HCT116 (cell line): Measurements from ENCODE around the gene CD74. TPM values are rescaled to one million over a fixed set of nuclear protein-coding genes. Genes with fewer than 3 reads are reported as not detected.

Source experiments
- ATAC-seq: fragments of 200-7000 bp; cut with Tn5 transposase; 2 replicates; pipeline ENCODE4 v1.9.1; 2020; ENCODE audit warnings: mild to moderate bottlenecking, moderate library complexity
- BruUV-seq: library from RNA; stranded (reverse); fragments of 400-500 nt; replicated peaks from 2 replicates; lab custom pipeline; 2021; lab: Mats Ljungman, UMichigan
- CTCF ChIA-PET: fragments of 300-600 bp; sonication (Branson Sonifier 250); formaldehyde crosslinking; loops from one replicate; lab custom pipeline; 2021; ENCODE audit warnings: antibody characterized with exemption; lab: Charles Lee
- POLR2A ChIA-PET: fragments of 300-600, 350-600 bp; sonication (Branson Sonifier 250); formaldehyde crosslinking; loops from one replicate; lab custom pipeline; 2021; ENCODE audit warnings: antibody characterized with exemption; lab: Charles Lee
- RAD21 ChIA-PET, 2 experiments: fragments of 300-600 bp; sonication (Branson Sonifier 250); formaldehyde crosslinking; loops; one replicate each; lab custom pipeline; 2023; ENCODE audit warnings: low total read pairs in 2 of 2; ENCODE audit not compliant: uncharacterized antibody in 2 of 2, unreplicated experiment in 2 of 2, low non-redundant PET in 1 of 2; lab: Charles Lee
- DNase-seq: peaks from one replicate; pipeline ENCODE4 v3.0.0-alpha.2; 2010; ENCODE audit warnings: low read depth, low spot score
- H2AFZ ChIP-seq: fragments of 200-600 bp; shearing (Covaris generic), sonication (generic); 2 replicates; pipeline ENCODE4 v1.6.1; 2017; ENCODE audit warnings: low read depth, mixed run types, mixed read lengths, antibody characterized with exemption, low read length; ENCODE audit not compliant: poor library complexity, severe bottlenecking
- H3K27ac ChIP-seq: 2 replicates; pipeline ENCODE4 v1.5.1; 2012; ENCODE audit warnings: low read depth, low read length
- H3K27me3 ChIP-seq: fragments of 200-600 bp; sonication (generic); 2 replicates; pipeline ENCODE4 v1.6.1; 2016; ENCODE audit warnings: mixed run types, low read length, mixed read lengths; ENCODE audit not compliant: insufficient read depth
- H3K36me3 ChIP-seq, 2 experiments: fragments of 200-500 bp in 1 of 2; fragments of 200-600 bp in 1 of 2; sonication (Bioruptor generic) in 1 of 2; sonication (generic) in 1 of 2; 2 replicates each; pipeline versions ENCODE4 v1.5.1 to v1.6.1; 2014 to 2016; ENCODE audit warnings: low read length in 2 of 2, inconsistent platforms in 1 of 2, mixed read lengths in 1 of 2, mixed run types in 1 of 2; ENCODE audit not compliant: insufficient read depth in 2 of 2, control insufficient read depth in 1 of 2
- H3K4me1 ChIP-seq, 2 experiments: fragments of 200-600 bp in 1 of 2; sonication (generic) in 1 of 2; 2 replicates each; pipeline versions ENCODE4 v1.5.1 to v1.6.1; 2012 to 2017; ENCODE audit warnings: low read length in 2 of 2, inconsistent platforms in 1 of 2, mild to moderate bottlenecking in 1 of 2, mixed read lengths in 1 of 2, mixed run types in 1 of 2, moderate library complexity in 1 of 2; ENCODE audit not compliant: insufficient read depth in 2 of 2, control insufficient read depth in 1 of 2
- H3K4me2 ChIP-seq: fragments of 200-600 bp; sonication (generic); 2 replicates; pipeline ENCODE4 v1.6.1; 2017; ENCODE audit warnings: mixed run types, low read length, mixed read lengths
- H3K4me3 ChIP-seq, 2 experiments: fragments of 200-600 bp in 1 of 2; sonication (generic) in 1 of 2; replicated peaks in 1 of 2; 2 replicates each; pipeline ENCODE4 v1.5.1; 2011 to 2016; ENCODE audit warnings: low read length in 2 of 2, control low read depth in 1 of 2, low read depth in 1 of 2, mild to moderate bottlenecking in 1 of 2, mixed read lengths in 1 of 2, mixed run types in 1 of 2
- H3K79me2 ChIP-seq: fragments of 200-600 bp; sonication (generic); 2 replicates; pipeline ENCODE4 v1.6.1; 2017; ENCODE audit warnings: mild to moderate bottlenecking, mixed run types, low read length, moderate library complexity, mixed read lengths; ENCODE audit not compliant: insufficient read depth
- H3K9ac ChIP-seq: fragments of 200-600 bp; sonication (generic); 2 replicates; pipeline ENCODE4 v1.6.1; 2016; ENCODE audit warnings: low read length, mixed read lengths
- H3K9me2 ChIP-seq: fragments of 200-600 bp; sonication (generic), shearing (Covaris generic); 2 replicates; pipeline ENCODE4 v1.6.1; 2017; ENCODE audit warnings: mixed run types, mild to moderate bottlenecking, moderate library complexity; ENCODE audit not compliant: insufficient read depth
- H3K9me3 ChIP-seq, 2 experiments: fragments of 200-500 bp in 1 of 2; fragments of 200-600 bp in 1 of 2; sonication (Bioruptor generic) in 1 of 2; sonication (generic) in 1 of 2; 2 replicates each; pipeline ENCODE4 v1.6.1; 2014 to 2017; ENCODE audit warnings: low read length in 2 of 2, mixed read lengths in 2 of 2, inconsistent platforms in 1 of 2, low read depth in 1 of 2, mild to moderate bottlenecking in 1 of 2, mixed run types in 1 of 2, moderate library complexity in 1 of 2; ENCODE audit not compliant: control insufficient read depth in 1 of 2, insufficient read depth in 1 of 2
- H4K20me1 ChIP-seq: fragments of 200-600 bp; sonication (generic), shearing (Covaris generic); 2 replicates; pipeline ENCODE4 v1.6.1; 2017; ENCODE audit warnings: mixed run types, mild to moderate bottlenecking, moderate library complexity; ENCODE audit not compliant: insufficient read depth
- CBX3 ChIP-seq: IDR thresholded peaks from 2 replicates; pipeline ENCODE4 v1.6.1; 2012; ENCODE audit warnings: low read depth
- EZH2 ChIP-seq: fragments of 200-600 bp; sonication (generic); IDR thresholded peaks from 2 replicates; pipeline ENCODE4 v1.6.1; 2017; ENCODE audit warnings: antibody characterized with exemption, mixed run types
- EZH2phosphoT487 ChIP-seq: fragments of 200-600 bp; IDR thresholded peaks from 2 replicates; pipeline ENCODE4 v1.6.1; 2018; ENCODE audit warnings: antibody characterized with exemption, borderline replicate concordance
- FOSL1 ChIP-seq: IDR thresholded peaks from 2 replicates; pipeline ENCODE4 v1.6.1; 2012; ENCODE audit warnings: low read depth
- POLR2A ChIP-seq: IDR thresholded peaks from 2 replicates; pipeline ENCODE4 v1.7.0; 2011; ENCODE audit warnings: borderline replicate concordance; ENCODE audit not compliant: insufficient read depth, insufficient read length; ENCODE audit errors: extremely low read depth
- POLR2AphosphoS5 ChIP-seq: IDR thresholded peaks from 2 replicates; pipeline ENCODE4 v1.6.1; 2011; ENCODE audit warnings: mild to moderate bottlenecking, low read depth, low read length, moderate library complexity
- SIN3A ChIP-seq: IDR thresholded peaks from 2 replicates; pipeline ENCODE4 v1.6.1; 2012; ENCODE audit warnings: low read depth
- YY1 ChIP-seq: IDR thresholded peaks from 2 replicates; pipeline ENCODE4 v1.6.1; 2011; ENCODE audit warnings: low read length, low read depth, moderate library complexity, mild to moderate bottlenecking; ENCODE audit not compliant: insufficient replicate concordance; ENCODE audit errors: extremely low read depth
- ZFX ChIP-seq: fragments of 450-650 bp; IDR thresholded peaks from 2 replicates; pipeline ENCODE4 v1.6.1; 2017
- ZNF274 ChIP-seq: fragments of 200-500 bp; sonication (Bioruptor generic); IDR thresholded peaks from 2 replicates; pipeline ENCODE4 v1.6.1; 2014; ENCODE audit warnings: mild to moderate bottlenecking, low read depth, low read length, inconsistent platforms
- intact Hi-C: fragments of 100-400 bp; cut with micrococcal nuclease; formaldehyde crosslinking; loops from 2 replicates; pipeline ENCODE4 v1.10.0; 2022
- total RNA-seq: library from RNA; stranded (reverse); gene quantifications from one replicate; pipeline ENCODE4 v1.2.1, GENCODE V29; 2021; ENCODE audit not compliant: unreplicated experiment
- TF ChIP-seq, protein P1 (sequence below): IDR thresholded peaks from 2 replicates; pipeline ENCODE4 v1.6.1; 2011; ENCODE audit warnings: mild to moderate bottlenecking, low read length, moderate library complexity; ENCODE audit not compliant: insufficient replicate concordance; ENCODE audit errors: extremely low read depth

CD74 gene
- total RNA-seq, 1 experiment from 2014 or later, result 8.9 TPM

DNA sequence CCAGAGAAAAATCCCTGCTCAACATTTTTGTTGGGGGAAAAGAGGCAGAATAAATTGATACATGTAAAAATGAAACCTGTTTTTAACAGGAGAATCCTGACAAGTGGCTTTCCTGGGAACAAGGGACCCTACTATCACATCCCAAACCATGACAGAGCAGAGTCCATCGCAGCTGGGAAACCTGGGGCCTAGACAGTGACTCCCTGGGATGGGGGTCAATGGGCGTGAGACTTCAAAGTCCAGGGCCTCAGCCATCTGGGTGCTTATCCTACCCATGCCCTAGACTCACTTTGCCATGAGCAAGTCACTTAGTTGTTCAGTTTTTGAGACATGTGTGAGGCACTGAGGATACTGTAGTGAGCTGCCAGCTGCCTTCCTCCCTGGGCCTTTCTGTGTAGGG lies 49.5 kb downstream of the CD74 start:
- POLR2A ChIA-PET, result no interaction called here
- no peak overlapping the region for H2AFZ ChIP-seq
- BruUV-seq, result no TSS peak
- H3K9me3 ChIP-seq, result no peaks in the 10 kb centered on the region
- no peak overlapping the region for H3K9ac ChIP-seq
- intact Hi-C loops, result no loop called here
- no peak overlapping the region for H3K27ac ChIP-seq
- no peaks in the 10 kb centered on the region for H4K20me1 ChIP-seq
- H3K9me2 ChIP-seq, result no peaks in the 10 kb centered on the region
- peaks cover 80% of the 10 kb centered on the region for H3K79me2 ChIP-seq
- no peak for DNase-seq
- H3K4me3 ChIP-seq, result no peak overlapping the region
- peaks cover 0 to 9% of the 10 kb centered on the region in 2 experiments; a peak in 1 of 4 replicates for H3K4me1 ChIP-seq
- TF ChIP-seq EZH2phosphoT487, result no peak
- no peak for TF ChIP-seq SIN3A
- TF ChIP-seq POLR2A, result no peak
- TF ChIP-seq, protein P1, sequence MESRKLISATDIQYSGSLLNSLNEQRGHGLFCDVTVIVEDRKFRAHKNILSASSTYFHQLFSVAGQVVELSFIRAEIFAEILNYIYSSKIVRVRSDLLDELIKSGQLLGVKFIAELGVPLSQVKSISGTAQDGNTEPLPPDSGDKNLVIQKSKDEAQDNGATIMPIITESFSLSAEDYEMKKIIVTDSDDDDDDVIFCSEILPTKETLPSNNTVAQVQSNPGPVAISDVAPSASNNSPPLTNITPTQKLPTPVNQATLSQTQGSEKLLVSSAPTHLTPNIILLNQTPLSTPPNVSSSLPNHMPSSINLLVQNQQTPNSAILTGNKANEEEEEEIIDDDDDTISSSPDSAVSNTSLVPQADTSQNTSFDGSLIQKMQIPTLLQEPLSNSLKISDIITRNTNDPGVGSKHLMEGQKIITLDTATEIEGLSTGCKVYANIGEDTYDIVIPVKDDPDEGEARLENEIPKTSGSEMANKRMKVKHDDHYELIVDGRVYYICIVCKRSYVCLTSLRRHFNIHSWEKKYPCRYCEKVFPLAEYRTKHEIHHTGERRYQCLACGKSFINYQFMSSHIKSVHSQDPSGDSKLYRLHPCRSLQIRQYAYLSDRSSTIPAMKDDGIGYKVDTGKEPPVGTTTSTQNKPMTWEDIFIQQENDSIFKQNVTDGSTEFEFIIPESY, result no peak
- TF ChIP-seq CBX3, result no peak
- TF ChIP-seq YY1, result no peak
- TF ChIP-seq EZH2, result no peak
- no peak for TF ChIP-seq FOSL1
- TF ChIP-seq ZFX, result no peak
- no peak for TF ChIP-seq ZNF274
- no peak for TF ChIP-seq POLR2AphosphoS5
- TF ChIP-seq, all 23 proteins: peak for 0
- Histone ChIP-seq H3K4me2 (no peak overlapping the region), H3K27me3 (no peaks in the 10 kb centered on the region), H3K36me3 (peaks cover 45 to 69% of the 10 kb centered on the region in 2 experiments)
- CTCF ChIA-PET, result interaction anchor here (1.3 kb wide), 1 partner anchor 14 kb away, joined by 5 read pairs; no protein-coding TSS in a partner anchor
- RAD21 ChIA-PET, result no interaction called here
- no peak for ATAC-seq
